ENCODE measurements around the gene ETV3L. TPM values are rescaled to one million over a fixed set of nuclear protein-coding genes. Genes with fewer than 3 reads are reported as not detected.

The ETV3L gene
- total RNA-seq: not detected

DNA sequence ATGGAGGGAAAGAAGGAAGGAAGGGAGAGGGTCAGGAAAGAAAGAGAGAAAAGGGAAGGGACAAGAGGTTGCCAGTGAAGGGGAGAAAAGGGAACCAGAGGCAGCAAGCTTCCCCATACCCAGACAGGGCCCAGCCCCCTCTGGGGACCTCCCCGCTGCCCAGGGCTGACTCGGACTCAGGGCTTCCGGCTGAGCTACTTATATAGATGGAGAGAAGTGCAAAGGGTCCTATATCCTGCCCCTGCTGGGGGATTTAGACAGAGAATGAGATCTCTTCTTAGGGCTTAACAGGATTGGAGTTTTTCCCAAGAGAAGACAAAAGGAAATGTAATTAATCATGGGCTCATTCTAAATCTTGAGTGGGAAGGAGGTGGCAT lies at the start of gene ETV3L:
ETV3L (minus strand) TSS at position 176 of the 377 bp plus-strand sequence. CDS start 285 bp downstream, outside the sequence.
- H3K36me3 ChIP-seq: no peaks in the 10 kb centered on the region
- DNase-seq: no peak
- H3K9me3 ChIP-seq: no peaks in the 10 kb centered on the region
- no peak for TF ChIP-seq POLR2A (IDR thresholded peaks at IDR 0.05)
- no peak within 1 kb of the TSS for H3K27ac ChIP-seq
- H3K4me1 ChIP-seq: no peaks in the 10 kb centered on the region
- H3K27me3 ChIP-seq: no peaks in the 10 kb centered on the region
- H3K4me3 ChIP-seq: no peak within 1 kb of the TSS

DNA sequence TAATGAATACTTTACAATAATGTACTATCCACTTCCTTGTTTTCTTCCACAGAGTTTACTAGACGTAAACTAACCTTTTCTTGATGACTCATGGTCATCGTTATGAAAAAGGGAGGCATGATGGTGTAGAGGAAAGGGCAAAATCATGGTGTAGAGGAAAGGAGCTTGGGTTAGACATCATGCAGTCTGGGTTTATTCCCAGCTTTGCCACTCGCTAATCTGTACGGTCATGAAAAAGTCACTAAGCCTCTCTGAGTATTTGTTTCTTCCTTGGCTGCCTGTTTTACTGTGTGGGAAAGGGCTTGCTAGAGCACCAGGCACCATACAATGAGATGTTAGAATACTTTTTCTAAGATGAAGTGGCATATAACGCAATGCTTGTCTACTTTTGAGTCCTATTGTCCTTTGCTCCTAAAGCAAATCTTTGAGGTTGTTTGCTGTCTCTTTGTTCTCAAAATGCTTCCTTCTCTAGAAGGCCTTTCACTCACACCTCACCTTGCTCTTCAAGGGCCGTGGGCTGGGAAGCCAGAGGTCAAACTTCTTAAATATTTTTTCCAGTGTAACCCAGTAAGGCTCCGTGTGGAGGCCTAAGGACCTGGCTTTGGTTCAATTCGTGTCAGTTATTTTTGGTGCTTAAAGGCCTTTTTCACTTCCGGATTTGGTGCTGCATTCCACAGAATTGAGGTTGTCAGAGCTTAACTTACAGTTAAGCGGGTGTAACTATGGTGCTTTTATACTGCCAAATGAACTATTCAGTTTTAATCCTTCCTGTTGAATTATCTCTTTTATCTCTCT lies 48.5 kb upstream of the ETV3L start:
- no peaks in the 10 kb centered on the region for H3K4me1 ChIP-seq
- DNase-seq: no peak
- no peaks in the 10 kb centered on the region for H3K9me3 ChIP-seq
- no peak overlapping the region for H3K4me3 ChIP-seq
- H3K27me3 ChIP-seq: no peaks in the 10 kb centered on the region
- H3K36me3 ChIP-seq: no peaks in the 10 kb centered on the region
- no peak overlapping the region for H3K27ac ChIP-seq
- TF ChIP-seq, protein P1, sequence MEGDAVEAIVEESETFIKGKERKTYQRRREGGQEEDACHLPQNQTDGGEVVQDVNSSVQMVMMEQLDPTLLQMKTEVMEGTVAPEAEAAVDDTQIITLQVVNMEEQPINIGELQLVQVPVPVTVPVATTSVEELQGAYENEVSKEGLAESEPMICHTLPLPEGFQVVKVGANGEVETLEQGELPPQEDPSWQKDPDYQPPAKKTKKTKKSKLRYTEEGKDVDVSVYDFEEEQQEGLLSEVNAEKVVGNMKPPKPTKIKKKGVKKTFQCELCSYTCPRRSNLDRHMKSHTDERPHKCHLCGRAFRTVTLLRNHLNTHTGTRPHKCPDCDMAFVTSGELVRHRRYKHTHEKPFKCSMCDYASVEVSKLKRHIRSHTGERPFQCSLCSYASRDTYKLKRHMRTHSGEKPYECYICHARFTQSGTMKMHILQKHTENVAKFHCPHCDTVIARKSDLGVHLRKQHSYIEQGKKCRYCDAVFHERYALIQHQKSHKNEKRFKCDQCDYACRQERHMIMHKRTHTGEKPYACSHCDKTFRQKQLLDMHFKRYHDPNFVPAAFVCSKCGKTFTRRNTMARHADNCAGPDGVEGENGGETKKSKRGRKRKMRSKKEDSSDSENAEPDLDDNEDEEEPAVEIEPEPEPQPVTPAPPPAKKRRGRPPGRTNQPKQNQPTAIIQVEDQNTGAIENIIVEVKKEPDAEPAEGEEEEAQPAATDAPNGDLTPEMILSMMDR (IDR thresholded peaks at IDR 0.05): no peak
- no peak for TF ChIP-seq POLR2A (IDR thresholded peaks at IDR 0.05)

DNA sequence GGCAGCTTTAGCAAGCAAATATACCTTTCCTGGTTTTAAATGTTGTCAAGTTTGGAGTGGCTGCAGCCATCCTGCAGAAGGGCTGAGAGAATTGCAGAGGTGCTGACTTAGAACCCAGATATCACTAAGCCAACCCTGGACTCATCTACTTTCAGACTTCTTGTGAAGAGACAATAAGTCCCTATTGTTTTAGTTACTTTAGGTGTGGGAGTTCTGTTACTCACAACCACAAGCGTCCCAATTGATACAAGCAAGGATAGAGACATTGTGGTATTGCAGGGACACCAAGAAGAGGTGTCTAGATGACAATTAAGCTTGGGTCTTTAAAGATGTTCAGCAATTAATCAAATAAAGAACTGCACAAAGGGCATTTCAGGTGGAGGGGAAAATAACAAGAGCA lies 47.4 kb upstream of the ETV3L start:
- H3K4me1 ChIP-seq: no peaks in the 10 kb centered on the region
- TF ChIP-seq POLR2A (IDR thresholded peaks at IDR 0.05): no peak
- TF ChIP-seq, protein P1 (IDR thresholded peaks at IDR 0.05): no peak
- no peaks in the 10 kb centered on the region for H3K36me3 ChIP-seq
- H3K27me3 ChIP-seq: no peaks in the 10 kb centered on the region
- no peak overlapping the region for H3K4me3 ChIP-seq
- no peaks in the 10 kb centered on the region for H3K9me3 ChIP-seq
- DNase-seq: no peak
- no peak overlapping the region for H3K27ac ChIP-seq

DNA sequence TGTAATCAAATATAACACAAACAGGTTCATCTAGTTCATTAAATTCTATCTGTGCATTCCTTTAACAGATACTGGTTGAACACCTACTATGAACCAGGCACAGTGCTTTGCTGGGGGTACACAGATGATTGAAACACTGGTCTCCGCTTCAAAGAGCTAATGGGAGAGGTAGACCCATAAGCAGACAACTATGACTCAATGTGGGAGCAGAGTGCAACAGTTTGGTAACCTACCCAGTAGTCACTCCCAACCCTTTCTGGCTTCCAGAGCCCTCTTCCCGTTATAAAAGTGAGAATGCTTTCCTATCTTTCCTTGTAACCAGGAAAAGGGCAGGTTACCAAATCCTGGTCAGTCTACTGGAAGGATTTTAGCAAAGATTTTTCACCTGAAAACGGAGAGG lies 46.6 kb upstream of the ETV3L start:
- TF ChIP-seq, protein P1 (IDR thresholded peaks at IDR 0.05): no peak
- no peak for TF ChIP-seq POLR2A (IDR thresholded peaks at IDR 0.05)
- H3K4me3 ChIP-seq: no peak overlapping the region
- H3K27me3 ChIP-seq: no peaks in the 10 kb centered on the region
- no peaks in the 10 kb centered on the region for H3K9me3 ChIP-seq
- no peaks in the 10 kb centered on the region for H3K36me3 ChIP-seq
- H3K27ac ChIP-seq: peak overlapping the region in 1 of 4 donors; percentile 20
- no peaks in the 10 kb centered on the region for H3K4me1 ChIP-seq
- DNase-seq: no peak

DNA sequence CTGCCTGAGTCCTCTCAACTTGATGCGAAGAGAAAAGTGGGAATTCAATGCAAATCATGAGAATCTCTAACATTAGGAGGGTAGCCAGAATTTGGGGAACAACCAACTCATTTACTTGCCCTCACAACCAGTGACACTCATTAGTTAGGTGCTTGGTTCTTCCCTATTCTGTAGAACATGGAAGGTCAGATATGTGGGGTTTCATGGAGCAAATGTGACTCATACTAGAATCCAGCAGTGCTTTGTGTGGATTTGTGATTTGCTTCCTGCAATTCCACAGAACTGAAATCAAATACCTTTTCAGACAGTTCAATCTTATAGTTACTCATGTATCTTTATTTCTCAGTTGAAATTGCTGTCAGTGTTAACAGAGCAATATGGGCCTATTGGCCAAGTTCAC lies 45.5 kb upstream of the ETV3L start:
- TF ChIP-seq POLR2A (IDR thresholded peaks at IDR 0.05): no peak
- Histone ChIP-seq H3K36me3 (no peaks in the 10 kb centered on the region), H3K9me3 (no peaks in the 10 kb centered on the region), H3K27me3 (no peaks in the 10 kb centered on the region), H3K27ac (no peak overlapping the region), H3K4me1 (no peaks in the 10 kb centered on the region), H3K4me3 (no peak overlapping the region)
- DNase-seq: no peak

DNA sequence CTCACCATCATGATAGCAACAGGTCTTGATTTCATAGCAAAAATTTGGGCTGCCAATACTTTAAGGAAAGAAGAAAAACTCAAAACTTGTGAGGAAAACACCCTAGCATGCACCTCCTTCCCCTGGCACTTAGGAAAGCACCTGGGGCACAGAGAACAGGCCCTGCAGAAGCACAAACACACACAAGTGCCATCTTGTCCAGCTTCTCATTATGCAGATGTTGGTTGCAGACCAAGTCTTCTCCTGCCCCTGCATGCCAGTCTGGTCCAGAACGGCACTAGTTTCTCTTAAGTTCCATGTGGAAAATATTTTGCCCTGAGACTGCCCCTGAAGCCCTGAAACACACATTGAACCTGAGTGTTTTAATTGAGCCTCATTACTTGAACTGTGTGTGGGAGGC lies 44.9 kb upstream of the ETV3L start:
- no peak overlapping the region for H3K27ac ChIP-seq
- no peaks in the 10 kb centered on the region for H3K9me3 ChIP-seq
- no peak overlapping the region for H3K4me3 ChIP-seq
- DNase-seq: no peak
- TF ChIP-seq, protein P1 (IDR thresholded peaks at IDR 0.05): no peak
- TF ChIP-seq POLR2A (IDR thresholded peaks at IDR 0.05): no peak
- no peaks in the 10 kb centered on the region for H3K4me1 ChIP-seq
- H3K36me3 ChIP-seq: no peaks in the 10 kb centered on the region
- no peaks in the 10 kb centered on the region for H3K27me3 ChIP-seq

Data from Peyer's patch (tissue), 4 donors.